NCI-H2196 treated with DMSO at 0.1 percent for 48 hours (cell line): Measurements from ENCODE around the gene HYAL1.

ENCODE experiments used
- DNase-seq: peaks from one replicate; lab custom pipeline; 2025; ENCODE audit not compliant: unreplicated experiment; lab: John Stamatoyannopoulos, UW

Gene HYAL1

GRCh38 chr3:50334339-50335075 lies 31.1 kb upstream of the HYAL1 start:
- DNase-seq, result no peak

- no peak for DNase-seq
Observed at GRCh38 chr3:50333744-50334328, 30.5 kb upstream of the HYAL1 start.

DNA sequence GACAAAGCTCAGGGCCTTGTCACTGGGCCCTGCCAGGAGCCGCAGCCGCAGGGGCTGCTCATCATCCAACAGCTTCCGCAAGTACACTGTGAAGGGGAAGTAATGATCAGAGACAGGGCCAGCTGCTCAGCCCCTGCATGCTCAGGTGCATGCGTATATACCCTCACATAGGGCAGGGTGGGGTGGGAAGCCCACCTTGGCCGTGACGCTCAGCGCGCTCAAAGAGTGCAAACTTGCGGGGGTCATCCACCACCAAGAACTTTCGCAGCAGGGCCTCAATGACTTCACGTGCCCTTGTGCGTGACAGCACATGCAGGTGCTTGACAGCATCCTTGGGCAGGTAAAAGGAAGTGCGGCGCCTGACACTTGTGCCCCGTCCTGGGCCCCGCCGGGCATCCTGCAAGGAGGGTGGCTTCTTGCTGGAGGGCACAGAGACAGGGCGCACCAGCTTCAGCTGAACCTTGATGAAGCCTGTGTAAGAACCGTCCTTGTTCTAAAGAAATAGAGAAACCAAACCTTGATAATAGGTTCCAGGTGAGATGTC lies 28.1 kb upstream of the HYAL1 start:
- DNase-seq, result no peak

GRCh38 chr3:50330330-50330729 lies 27.0 kb upstream of the HYAL1 start:
- DNase-seq, result no peak

GRCh38 chr3:50327943-50328691 lies 24.7 kb upstream of the HYAL1 start, which contains the start of gene TUSC2:
Gene TUSC2 (minus strand): TSS chr3:50328223. CDS start chr3:50328099, 124 bp downstream.
- peak; percentile 58 for DNase-seq

DNA sequence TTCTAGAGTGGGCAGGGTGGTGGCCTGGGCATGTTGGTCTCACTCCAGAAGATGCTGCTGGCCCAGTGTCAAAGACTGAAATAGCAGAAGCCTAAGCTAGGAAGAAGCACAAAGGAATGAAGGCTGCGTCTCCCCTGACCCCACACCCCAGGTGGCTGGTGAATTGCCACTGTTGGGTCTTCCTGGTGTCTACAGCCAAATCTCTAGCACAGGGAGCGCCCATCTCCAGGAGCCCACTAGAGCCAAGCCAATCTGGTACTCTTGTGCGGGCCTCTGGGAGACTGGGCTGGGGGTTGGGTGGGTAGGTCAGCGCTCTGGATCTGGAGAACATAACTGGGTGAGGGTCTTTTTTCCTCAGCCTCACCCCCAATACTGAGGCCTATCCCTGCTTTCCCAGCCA lies 23.8 kb upstream of the HYAL1 start:
- no peak for DNase-seq

DNA sequence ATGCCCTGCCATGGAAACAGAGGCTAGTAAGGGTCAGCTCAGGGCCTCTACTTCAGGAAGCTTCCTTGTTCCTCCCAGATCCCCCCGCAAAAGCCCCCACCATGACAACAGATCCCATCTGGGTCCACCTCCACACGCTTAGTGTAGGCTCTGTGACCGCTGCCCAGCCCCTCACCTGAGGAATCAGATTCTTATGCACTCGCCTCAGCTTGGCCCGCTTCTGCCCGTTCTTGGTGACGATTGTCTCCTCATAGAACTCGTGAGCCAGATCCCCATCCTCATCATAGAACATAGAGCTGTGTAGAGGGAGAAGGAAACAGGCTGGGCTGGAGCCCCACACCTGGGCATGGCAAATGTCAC lies 22.8 kb upstream of the HYAL1 start:
- no peak for DNase-seq

DNA sequence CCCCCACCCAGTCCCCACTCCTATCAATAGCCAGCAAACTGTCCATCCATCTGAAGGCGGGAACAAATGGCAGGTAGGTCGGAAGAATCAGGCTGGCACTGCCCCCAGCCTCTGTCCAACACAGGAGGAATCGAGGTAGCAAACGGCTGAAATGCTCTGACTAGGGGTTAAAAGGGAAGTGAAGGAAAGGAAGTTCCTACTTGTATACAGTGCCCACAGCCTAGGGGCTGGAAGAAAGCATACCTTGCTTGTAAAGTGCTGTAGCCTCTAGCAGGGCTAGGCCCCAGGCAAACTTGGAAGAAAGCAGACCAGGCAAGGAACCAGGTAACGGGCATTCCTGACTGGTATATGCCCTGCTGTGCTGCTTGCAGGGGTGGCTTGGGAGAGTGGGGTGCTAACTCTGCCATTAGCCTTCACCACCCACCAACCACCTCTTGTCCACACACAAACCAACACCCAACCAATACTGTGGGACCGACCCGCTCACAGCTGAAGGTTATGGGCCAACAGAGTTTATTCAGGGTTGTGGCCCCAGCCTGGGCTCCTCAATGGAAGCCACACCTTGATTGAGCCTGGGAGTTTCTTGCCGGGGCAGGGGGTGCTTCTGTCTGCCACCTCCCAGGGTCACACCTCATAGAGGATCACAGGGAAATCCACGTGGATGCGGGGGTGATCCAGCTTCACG lies 22.3 kb upstream of the HYAL1 start:
- DNase-seq, result no peak

- no peak for DNase-seq
Observed at GRCh38 chr3:50325113-50325480, 21.7 kb upstream of the HYAL1 start.

DNA sequence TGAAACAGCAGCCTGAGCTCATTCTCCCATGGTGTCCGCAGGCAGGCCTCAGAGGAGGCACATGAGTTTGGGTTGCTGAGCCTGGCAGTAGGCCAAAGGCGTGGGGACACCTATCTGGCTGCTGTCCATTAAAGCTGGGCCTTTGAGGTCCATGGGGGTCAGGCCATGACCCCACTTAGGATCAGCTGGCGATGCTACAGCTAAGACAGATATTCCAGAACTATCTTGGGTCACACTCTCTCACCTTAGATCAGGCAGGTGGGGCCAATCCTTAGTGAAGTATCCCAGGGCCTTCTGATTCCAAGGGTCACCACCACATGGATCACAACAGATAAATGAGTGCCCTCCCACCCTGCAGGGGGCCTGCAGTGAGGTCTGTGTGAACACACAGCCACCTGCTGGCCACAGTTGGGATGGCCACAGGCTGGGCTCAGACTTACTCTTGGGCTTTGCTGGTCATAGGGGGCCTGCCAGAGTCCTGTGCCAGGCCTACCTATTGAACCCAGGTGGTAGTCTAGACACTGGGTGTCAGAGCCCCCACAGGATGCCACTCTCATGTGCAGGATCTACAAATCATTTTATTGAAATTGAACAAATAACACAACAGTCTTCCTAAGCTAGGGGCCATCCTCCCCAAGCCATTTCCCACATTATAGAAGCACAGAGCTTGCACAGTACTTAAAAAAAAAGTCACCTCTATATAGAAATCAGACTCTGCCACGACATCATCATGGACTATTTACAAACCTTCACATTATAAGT lies 21.2 kb upstream of the HYAL1 start:
- no peak for DNase-seq

DNA sequence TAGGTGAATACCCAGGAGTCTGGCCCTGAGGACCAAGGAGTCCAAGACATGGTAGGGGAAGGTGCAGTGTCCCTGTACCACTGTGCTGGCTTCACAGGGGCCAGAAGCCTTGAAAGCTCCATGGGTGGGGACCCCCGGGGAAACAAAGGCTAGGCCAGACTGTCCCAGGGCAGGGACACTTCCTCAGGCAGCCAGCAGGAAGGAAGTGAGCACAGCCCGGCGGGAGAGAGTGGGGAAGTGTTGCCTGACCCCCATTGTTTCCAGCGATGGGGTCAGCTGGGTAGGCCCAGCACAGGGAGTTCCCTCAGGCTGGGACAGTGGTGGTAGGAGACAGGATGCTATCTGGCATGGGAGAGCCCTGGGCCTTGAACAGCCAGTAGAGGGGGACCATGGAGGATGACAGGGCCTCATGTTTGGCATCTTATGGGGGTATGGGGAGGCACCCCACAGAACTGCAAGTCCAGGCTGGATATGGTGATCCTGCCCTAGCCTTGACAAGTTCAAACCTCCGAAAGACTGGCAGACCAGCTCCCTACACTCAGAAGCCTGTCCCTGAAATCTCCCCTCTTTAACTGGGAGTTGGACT lies 20.3 kb upstream of the HYAL1 start:
- DNase-seq, result no peak

DNA sequence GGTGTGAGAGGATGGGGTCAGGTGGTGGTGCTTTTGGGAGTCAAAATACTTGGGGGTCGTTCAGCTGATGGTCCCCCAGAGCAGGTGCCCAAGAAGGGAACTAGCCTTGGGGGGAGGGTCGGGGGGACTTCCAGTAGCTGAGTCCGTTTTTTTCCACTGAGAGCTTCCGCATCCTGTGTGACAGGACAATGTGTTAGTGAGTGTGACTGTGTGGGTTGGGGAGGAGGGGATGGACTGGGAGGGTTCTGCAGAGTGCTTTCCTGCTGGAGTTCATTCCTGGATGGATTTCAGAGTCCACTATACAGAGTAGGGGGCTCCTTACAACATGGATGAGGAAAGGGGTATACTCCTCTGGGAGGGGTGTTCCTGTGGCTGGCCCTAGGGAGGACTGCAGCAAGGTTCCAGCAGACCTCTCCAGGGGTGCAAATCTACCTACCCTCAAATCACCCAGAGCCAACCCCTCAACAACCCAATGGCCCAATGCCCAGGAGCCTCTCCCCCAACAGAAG lies 19.8 kb upstream of the HYAL1 start:
- no peak for DNase-seq

DNA sequence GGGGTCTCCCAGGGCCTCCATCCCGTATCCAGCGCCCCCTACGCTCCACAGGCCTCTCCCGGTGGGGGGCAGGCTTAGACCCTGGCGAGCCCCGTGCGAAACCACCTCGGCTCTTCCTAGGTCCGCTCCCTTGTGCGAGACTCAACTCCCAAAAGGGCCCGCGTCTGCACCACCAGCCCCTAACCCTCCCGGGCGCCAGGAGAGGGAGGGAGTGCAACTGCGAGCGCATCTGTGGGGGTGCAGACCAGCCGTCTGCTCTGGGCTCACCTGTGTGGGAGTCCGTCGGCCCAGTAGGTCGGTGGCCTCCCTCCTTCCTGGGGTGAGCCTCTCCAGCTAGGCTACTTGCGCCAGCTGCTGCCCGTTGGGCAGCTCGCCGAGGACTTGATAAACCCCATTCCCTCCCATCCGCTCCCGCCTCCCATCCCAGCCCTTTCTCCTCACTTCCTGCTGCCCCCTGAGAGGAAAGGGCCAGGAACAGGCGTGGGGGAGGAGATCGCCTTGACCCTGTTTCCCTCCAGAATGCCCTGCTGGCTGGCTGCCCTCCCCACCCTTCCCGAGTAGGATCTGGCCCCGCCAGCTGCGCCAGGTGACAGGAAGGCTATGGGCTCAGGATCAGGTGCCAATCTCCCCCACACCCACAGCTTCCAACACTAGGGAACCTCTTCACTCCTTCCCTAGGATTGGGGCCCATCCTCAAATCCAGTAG lies 19.2 kb upstream of the HYAL1 start, which contains the start of gene HYAL2:
Gene HYAL2 (minus strand): TSS at position 360 of the 706 bp plus-strand sequence. CDS start 2,256 bp downstream, outside the sequence.
- peak; percentile 48 for DNase-seq

GRCh38 chr3:50322115-50322385 lies 18.7 kb upstream of the HYAL1 start:
- no peak for DNase-seq

- DNase-seq, result peak; percentile 69
Observed at GRCh38 chr3:50321336-50322114, 18.2 kb upstream of the HYAL1 start.

- no peak for DNase-seq
Observed at GRCh38 chr3:50320853-50321335, 17.5 kb upstream of the HYAL1 start.

- no peak for DNase-seq
Observed at GRCh38 chr3:50319894-50320625, 16.7 kb upstream of the HYAL1 start.
